Purkinje cell (primary cell): Measurements from ENCODE around the gene AGFG1. TPM values are rescaled to one million over a fixed set of nuclear protein-coding genes. Genes with fewer than 3 reads are reported as not detected.

Source experiments
- polyA plus RNA-seq: library from polyadenylated mRNA; unstranded; fragments of >200 nt; fragmentation: Nextera tagmentation; gene quantifications from 2 replicates; pipeline ENCODE4 v1.2.1, GENCODE V29; 2014

AGFG1 gene
- 106 and 113 TPM in 2 replicates for polyA plus RNA-seq

DNA sequence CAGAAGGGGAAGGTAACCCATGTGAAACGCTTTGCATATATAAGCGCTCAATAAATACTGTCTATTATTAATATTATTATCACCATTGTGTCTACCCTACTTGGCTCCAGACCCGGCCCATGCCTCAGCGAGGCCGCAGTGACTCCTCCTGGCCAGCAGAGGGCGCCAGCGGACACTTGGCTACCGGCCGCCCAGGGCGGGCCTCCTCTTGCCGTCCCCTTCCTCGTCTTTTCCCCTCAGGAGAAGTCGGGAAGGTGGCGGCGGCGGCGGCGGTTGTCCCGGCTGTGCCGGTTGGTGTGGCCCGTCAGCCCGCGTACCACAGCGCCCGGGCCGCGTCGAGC lies at the start of gene AGFG1:
Gene AGFG1 (plus strand): TSS at position 233 of the 341 bp plus-strand sequence. CDS start 266 bp downstream, outside the sequence.

GRCh38 chr2:227598835-227599503 lies 127.0 kb downstream of the AGFG1 start, which contains the start of gene SCYGR2:
SCYGR2 (plus strand) TSS chr2:227598893; CDS start chr2:227598893, 0 bp downstream.

Other genes starting within 250 kb of the AGFG1 start
- gene MFF, start 146.9 kb upstream of the AGFG1 start, polyA plus RNA-seq = 107 and 133 TPM in 2 replicates
- 0.55 and 0.74 TPM in 2 replicates for gene TM4SF20, start 92.8 kb upstream of the AGFG1 start, polyA plus RNA-seq
- gene SCYGR1, start 84.2 kb upstream of the AGFG1 start, polyA plus RNA-seq = not detected in 2 replicates
- gene SCYGR2, start 126.7 kb downstream of the AGFG1 start, polyA plus RNA-seq = not detected in 2 replicates
- gene SCYGR3, start 142.7 kb downstream of the AGFG1 start, polyA plus RNA-seq = not detected in 2 replicates
- gene SCYGR4, start 145.3 kb downstream of the AGFG1 start, polyA plus RNA-seq = not detected in 2 replicates
- not detected in 2 replicates for gene SCYGR5, start 194.6 kb downstream of the AGFG1 start, polyA plus RNA-seq
- 2.1 TPM in 1 of 2 replicates, not detected in the other for gene SLC19A3, start 245.9 kb downstream of the AGFG1 start, polyA plus RNA-seq